Mesendoderm (in vitro differentiated cells): Measurements from ENCODE around the gene CLCF1.

Experiments
- DNase-seq: peaks from one replicate; pipeline ENCODE4 v3.0.0; 2013
- H2AK5ac ChIP-seq: 2 replicates; pipeline ENCODE4 v1.6.1; 2013; ENCODE audit warnings: low read length, inconsistent platforms
- H2BK120ac ChIP-seq: 2 replicates; pipeline ENCODE4 v1.6.1; 2013; ENCODE audit warnings: low read depth, mild to moderate bottlenecking, low read length, moderate library complexity, mixed read lengths
- H2BK15ac ChIP-seq: replicated peaks from 2 replicates; pipeline ENCODE4 v1.6.1; 2013; ENCODE audit warnings: low read depth, mild to moderate bottlenecking, moderate library complexity
- H2BK5ac ChIP-seq: 2 replicates; pipeline ENCODE4 v1.6.1; 2013; ENCODE audit warnings: low read length, inconsistent platforms
- H3K18ac ChIP-seq: 2 replicates; pipeline ENCODE4 v1.6.1; 2013; ENCODE audit warnings: mild to moderate bottlenecking, low read length, mixed read lengths
- H3K23ac ChIP-seq: one replicate; pipeline ENCODE4 v1.6.1; 2013; ENCODE audit warnings: low read length
- H3K27ac ChIP-seq: 2 replicates; pipeline ENCODE4 v1.5.1; 2013; ENCODE audit warnings: low read depth, mild to moderate bottlenecking, inconsistent platforms, low read length, moderate library complexity
- H3K27me3 ChIP-seq: 2 replicates; pipeline ENCODE4 v1.6.1; 2013; ENCODE audit warnings: low read length, control low read depth, mild to moderate bottlenecking, inconsistent platforms; ENCODE audit not compliant: insufficient read depth, poor library complexity
- H3K36me3 ChIP-seq: 2 replicates; pipeline ENCODE4 v1.6.1; 2013; ENCODE audit warnings: low read length, inconsistent platforms; ENCODE audit not compliant: control insufficient read depth, insufficient read depth
- H3K4ac ChIP-seq: one replicate; pipeline ENCODE4 v1.6.1; 2013; ENCODE audit warnings: low read depth, mild to moderate bottlenecking, low read length, moderate library complexity
- H3K4me1 ChIP-seq: 2 replicates; pipeline ENCODE4 v1.6.1; 2013; ENCODE audit warnings: low read depth, low read length, inconsistent platforms; ENCODE audit not compliant: control insufficient read depth
- H3K4me2 ChIP-seq: 2 replicates; pipeline ENCODE4 v1.6.1; 2013; ENCODE audit warnings: low read length
- H3K4me3 ChIP-seq: 2 replicates; pipeline ENCODE4 v1.5.1; 2013; ENCODE audit warnings: mild to moderate bottlenecking, low read length
- H3K56ac ChIP-seq: one replicate; pipeline ENCODE4 v1.6.1; 2013; ENCODE audit warnings: low read length
- H3K79me1 ChIP-seq: 2 replicates; pipeline ENCODE4 v1.6.1; 2013; ENCODE audit warnings: low read length, inconsistent platforms
- H3K79me2 ChIP-seq: 2 replicates; pipeline ENCODE4 v1.6.1; 2013; ENCODE audit warnings: mild to moderate bottlenecking, low read length; ENCODE audit not compliant: control insufficient read depth, insufficient read depth
- H3K9ac ChIP-seq: 2 replicates; pipeline ENCODE4 v1.6.1; 2013; ENCODE audit warnings: low read length, inconsistent platforms
- H4K5ac ChIP-seq: one replicate; pipeline ENCODE4 v1.6.1; 2013; ENCODE audit warnings: low read length
- H4K8ac ChIP-seq: one replicate; pipeline ENCODE4 v1.6.1; 2013; ENCODE audit warnings: low read depth, mild to moderate bottlenecking, control low read depth, low read length, moderate library complexity
- WGBS: extraction: QIAGEN DNeasy Blood & Tissue Kit; methylation state at CpG from one replicate; pipeline ENCODE4 v1.1.7; 2013; ENCODE audit warnings: low lambda C conversion rate, missing lambda C conversion rate; ENCODE audit not compliant: insufficient coverage; ENCODE audit errors: extremely low coverage; 5-methylcytosine and 5-hydroxymethylcytosine counted together

Gene CLCF1

DNA sequence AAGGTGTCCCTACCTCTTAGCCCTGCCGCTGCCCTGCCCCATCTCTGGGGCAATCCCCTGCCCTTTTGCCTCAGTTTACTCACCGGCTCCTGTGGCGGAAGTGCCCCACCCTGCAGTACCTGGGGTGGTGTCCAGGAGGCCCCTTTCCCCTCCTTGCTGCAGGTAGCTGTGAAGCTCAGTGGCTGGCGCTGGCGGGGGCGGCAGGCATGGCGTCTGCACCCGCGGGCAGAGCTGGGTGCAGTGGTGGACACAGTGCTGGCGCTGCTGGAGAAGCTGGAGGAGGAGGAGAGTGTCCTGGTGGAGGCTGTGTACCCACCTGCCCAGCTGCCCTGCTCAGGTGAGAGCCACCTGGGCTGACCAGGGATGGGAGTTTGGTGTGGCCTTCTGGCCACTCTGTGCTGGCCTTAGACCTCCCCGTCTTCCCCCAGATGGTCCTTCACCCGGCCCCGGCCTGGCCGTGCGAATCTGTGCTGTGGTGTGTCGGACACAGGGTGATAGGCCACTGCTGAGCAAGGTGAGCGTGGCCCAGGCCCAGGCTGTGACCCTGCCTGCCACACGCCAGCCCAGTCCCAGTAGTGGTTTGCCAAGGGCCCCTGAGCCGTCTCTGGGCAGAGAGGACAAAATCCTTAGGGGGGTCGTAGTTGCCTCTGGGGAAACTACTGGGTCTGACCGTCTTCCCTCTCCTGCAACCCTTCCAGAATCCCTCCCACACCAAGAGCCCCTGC lies 46.1 kb upstream of the CLCF1 start:
- H3K79me1 ChIP-seq: no peaks in the 10 kb centered on the region
- peak overlapping the region; percentile 95 for H3K56ac ChIP-seq
- no peaks in the 10 kb centered on the region for H3K27me3 ChIP-seq
- H3K4me1 ChIP-seq: no peaks in the 10 kb centered on the region
- no peak overlapping the region for H2AK5ac ChIP-seq
- no peak for DNase-seq
- H2BK15ac ChIP-seq: no peak overlapping the region
- H3K79me2 ChIP-seq: no peaks in the 10 kb centered on the region
- no peak overlapping the region for H3K4ac ChIP-seq
- H2BK120ac ChIP-seq: no peak overlapping the region
- H2BK5ac ChIP-seq: no peak overlapping the region
- no peak overlapping the region for H3K18ac ChIP-seq
- WGBS: no CpG with 5 or more reads among the region's 21 CpGs
- no peak overlapping the region for H3K4me2 ChIP-seq
- no peak overlapping the region for H3K4me3 ChIP-seq
- no peak overlapping the region for H3K9ac ChIP-seq
- no peak overlapping the region for H3K23ac ChIP-seq
- no peak overlapping the region for H3K27ac ChIP-seq
- H3K36me3 ChIP-seq: no peaks in the 10 kb centered on the region
- H4K5ac ChIP-seq: no peak overlapping the region
- no peak overlapping the region for H4K8ac ChIP-seq

DNA sequence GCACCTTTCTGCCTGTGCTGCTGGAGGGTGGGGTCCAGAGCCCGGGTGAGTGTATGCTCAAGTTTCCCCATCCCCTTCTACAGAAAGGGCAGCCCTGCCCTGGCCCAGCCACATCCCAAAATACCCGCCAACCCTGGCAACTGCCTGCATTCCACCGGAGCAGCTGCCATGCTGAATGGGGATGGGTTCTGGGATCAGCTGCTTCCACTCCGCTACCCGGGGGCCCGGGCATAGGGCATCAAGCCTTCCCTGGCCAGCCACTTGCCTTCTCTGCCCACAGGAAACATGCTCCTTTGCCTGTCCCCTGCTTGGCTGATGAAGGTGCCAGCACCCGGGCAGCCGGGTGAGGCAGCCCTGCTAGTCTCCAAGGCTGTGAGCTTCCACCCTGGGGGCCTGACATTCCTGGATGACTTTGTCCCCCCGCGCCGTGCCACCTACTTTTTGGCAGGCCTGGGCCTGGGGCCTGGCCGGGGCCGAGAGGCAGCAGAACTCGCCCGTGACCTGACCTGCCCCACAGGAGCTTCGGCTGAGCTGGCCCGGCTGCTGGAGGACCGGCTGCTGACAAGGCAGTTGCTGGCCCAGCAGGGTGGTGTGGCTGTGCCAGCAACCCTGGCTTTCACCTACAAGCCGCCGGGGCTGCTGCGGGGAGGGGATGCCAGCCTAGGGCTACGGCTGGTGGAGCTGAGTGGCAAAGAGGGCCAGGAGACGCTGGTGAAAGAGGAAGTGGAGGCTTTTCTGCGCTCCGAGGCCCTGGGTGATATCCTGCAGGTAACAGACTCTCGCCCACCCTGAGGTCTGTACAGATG lies 45.3 kb upstream of the CLCF1 start:
- no peak overlapping the region for H3K23ac ChIP-seq
- H3K4me1 ChIP-seq: no peaks in the 10 kb centered on the region
- no peak overlapping the region for H2BK120ac ChIP-seq
- H2BK5ac ChIP-seq: no peak overlapping the region
- H3K9ac ChIP-seq: no peak overlapping the region
- H3K56ac ChIP-seq: no peak overlapping the region
- no peaks in the 10 kb centered on the region for H3K27me3 ChIP-seq
- H3K79me1 ChIP-seq: no peaks in the 10 kb centered on the region
- H2AK5ac ChIP-seq: no peak overlapping the region
- no peak overlapping the region for H3K4me2 ChIP-seq
- no peaks in the 10 kb centered on the region for H3K36me3 ChIP-seq
- no peak overlapping the region for H3K4me3 ChIP-seq
- no peak overlapping the region for H3K27ac ChIP-seq
- no peak overlapping the region for H3K4ac ChIP-seq
- no peak for DNase-seq
- H4K8ac ChIP-seq: no peak overlapping the region
- H3K79me2 ChIP-seq: no peaks in the 10 kb centered on the region
- no peak overlapping the region for H2BK15ac ChIP-seq
- no peak overlapping the region for H3K18ac ChIP-seq
- H4K5ac ChIP-seq: no peak overlapping the region
- WGBS: no CpG with 5 or more reads among the region's 26 CpGs

DNA sequence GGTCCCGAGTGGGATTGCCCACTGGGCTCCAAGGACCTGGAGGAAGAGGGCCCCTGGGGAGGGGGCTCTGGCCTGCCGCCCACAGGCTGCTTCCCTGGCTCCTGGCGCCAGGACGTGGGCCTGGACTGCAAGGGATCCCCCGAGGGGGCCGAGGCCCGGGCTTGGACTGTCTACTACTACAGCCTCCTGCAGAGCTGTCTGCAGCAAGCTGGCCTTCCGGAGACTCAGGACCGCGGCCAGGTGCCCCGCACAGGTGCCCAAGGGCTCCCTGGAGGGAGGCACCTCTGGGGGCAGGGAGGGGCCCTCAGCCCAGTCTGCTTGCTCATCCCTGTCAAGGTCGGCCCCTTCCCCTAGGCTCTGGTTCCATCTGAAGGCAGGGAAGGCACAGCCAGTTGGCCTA lies 44.0 kb upstream of the CLCF1 start:
- Histone ChIP-seq H2AK5ac (no peak overlapping the region), H3K27me3 (no peaks in the 10 kb centered on the region), H3K18ac (no peak overlapping the region), H3K4ac (no peak overlapping the region), H3K79me1 (no peaks in the 10 kb centered on the region), H3K9ac (no peak overlapping the region), H3K36me3 (no peaks in the 10 kb centered on the region), H2BK120ac (no peak overlapping the region), H4K8ac (no peak overlapping the region), H3K4me3 (no peak overlapping the region), H2BK5ac (no peak overlapping the region), H3K27ac (no peak overlapping the region), H3K4me1 (no peaks in the 10 kb centered on the region), H3K23ac (no peak overlapping the region), H4K5ac (no peak overlapping the region), H3K79me2 (no peaks in the 10 kb centered on the region), H2BK15ac (no peak overlapping the region), H3K56ac (no peak overlapping the region), H3K4me2 (no peak overlapping the region)
- no CpG with 5 or more reads among the region's 12 CpGs for WGBS
- no peak for DNase-seq

DNA sequence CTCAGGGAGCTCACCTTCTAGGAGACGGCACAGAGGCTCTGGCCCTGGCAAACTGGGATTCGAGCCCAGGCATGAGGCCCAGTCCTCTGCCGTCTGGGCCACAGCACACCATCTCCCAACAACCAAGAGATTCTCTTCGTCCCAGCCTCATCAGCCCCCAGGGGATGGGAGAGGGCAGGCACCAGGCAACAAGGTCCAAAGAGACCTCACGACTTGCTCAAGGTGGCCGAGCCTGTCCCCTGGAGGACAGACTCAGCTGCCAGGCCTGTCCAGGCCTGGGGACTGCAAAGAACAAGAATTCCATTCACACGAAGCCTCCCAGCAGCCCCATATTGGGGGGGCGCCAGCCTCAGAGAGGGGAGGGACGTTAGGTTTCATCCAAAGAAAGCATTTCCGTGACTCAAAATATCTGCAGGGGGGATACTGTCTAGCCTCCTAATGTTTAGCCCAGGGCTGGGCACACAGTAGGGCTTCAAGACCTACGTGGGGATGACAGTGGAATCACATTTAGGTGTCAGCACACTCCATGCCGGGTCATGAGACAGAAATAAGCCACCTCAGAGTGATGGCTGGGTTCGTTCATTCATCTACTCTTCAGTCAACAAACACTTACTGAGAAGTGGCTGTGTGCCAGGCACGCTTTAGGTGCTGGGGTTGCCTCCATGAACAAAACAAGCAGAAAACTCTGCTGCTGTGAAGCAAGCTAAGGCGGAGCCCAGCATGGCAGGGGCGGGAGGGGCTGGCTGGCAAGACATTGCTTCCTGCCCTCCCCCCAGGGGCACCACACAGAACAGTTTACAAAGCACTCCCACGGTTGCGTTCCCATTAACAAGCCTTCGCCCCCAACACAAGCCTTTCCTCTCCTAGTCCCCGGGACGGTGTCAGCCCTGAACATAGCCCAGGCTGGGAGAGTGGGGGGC lies 43.3 kb upstream of the CLCF1 start:
- H3K79me2 ChIP-seq: no peaks in the 10 kb centered on the region
- H3K23ac ChIP-seq: no peak overlapping the region
- no peaks in the 10 kb centered on the region for H3K4me1 ChIP-seq
- H3K27ac ChIP-seq: no peak overlapping the region
- no CpG with 5 or more reads among the region's 21 CpGs for WGBS
- H4K8ac ChIP-seq: no peak overlapping the region
- no peak overlapping the region for H3K9ac ChIP-seq
- no peaks in the 10 kb centered on the region for H3K79me1 ChIP-seq
- H3K18ac ChIP-seq: no peak overlapping the region
- no peak overlapping the region for H3K4me2 ChIP-seq
- no peak overlapping the region for H3K56ac ChIP-seq
- no peak overlapping the region for H2BK5ac ChIP-seq
- H3K36me3 ChIP-seq: no peaks in the 10 kb centered on the region
- no peak overlapping the region for H4K5ac ChIP-seq
- no peak overlapping the region for H2BK120ac ChIP-seq
- peak; percentile 28 for DNase-seq
- H3K4ac ChIP-seq: no peak overlapping the region
- no peak overlapping the region for H2AK5ac ChIP-seq
- no peak overlapping the region for H3K4me3 ChIP-seq
- no peak overlapping the region for H2BK15ac ChIP-seq
- no peaks in the 10 kb centered on the region for H3K27me3 ChIP-seq

DNA sequence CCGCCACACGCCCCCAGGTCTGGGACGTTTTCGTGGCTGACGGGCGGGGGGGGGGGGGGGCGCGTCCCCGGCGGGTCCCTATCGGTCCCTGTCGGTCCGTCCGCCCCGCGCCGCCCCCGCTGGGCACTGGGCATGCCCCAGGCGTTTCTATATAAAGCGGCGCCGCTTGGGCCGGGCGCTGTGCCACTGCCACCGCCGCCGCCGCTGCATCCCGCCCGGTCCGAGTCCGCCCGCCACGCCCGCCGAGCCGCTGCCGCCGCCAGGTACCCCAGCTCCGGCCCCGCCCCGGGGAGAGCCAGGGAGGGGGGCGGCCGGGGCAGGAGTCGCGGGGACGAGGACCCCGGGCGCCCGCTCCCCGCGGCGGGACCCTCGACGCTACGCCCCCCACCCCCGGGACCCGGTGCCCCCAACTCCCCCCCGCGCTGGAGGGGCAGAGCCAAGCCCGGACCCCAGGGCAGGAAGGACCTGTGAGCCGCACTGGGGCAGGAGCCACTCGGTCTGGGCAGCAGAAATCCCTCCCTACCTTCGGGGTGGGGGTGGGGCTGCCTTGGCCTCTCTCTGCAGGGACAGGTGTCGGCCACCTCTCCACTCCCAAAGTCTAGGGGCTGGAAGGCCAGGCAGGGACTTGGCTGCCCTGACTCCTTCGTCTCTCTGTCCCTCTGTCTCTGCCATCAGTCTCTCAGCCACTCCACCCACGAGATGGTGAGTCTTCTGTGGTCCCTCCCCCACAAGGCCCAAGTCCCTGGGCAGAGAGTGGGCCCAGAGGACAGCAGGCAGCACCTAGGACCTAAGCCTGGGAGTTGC lies 42.3 kb upstream of the CLCF1 start, which contains the start of gene CARNS1:
Gene CARNS1, plus strand, starts transcription at position 178 of the 804 bp plus-strand sequence. Its CDS starts 522 bp downstream, at position 700.
- no CpG with 5 or more reads among the region's 67 CpGs for WGBS
- Histone ChIP-seq H3K27me3 (no peaks in the 10 kb centered on the region), H3K4me3 (no peak within 1 kb of the TSS)

More for the DNA sequence above, 42.3 kb upstream of the CLCF1 start, which contains the start of gene CARNS1:
- Histone ChIP-seq H4K8ac (no peak within 1 kb of the TSS), H3K4me1 (no peaks in the 10 kb centered on the region), H2BK120ac (no peak within 1 kb of the TSS), H3K27ac (no peak within 1 kb of the TSS), H2BK15ac (no peak within 1 kb of the TSS), H3K18ac (peak within 1 kb of the TSS; percentile 52), H3K4me2 (peak within 1 kb of the TSS; percentile 28), H2BK5ac (no peak within 1 kb of the TSS), H3K79me2 (no peaks in the 10 kb centered on the region), H3K9ac (peak within 1 kb of the TSS; percentile 32), H3K79me1 (no peaks in the 10 kb centered on the region), H3K4ac (no peak within 1 kb of the TSS), H3K56ac (peak within 1 kb of the TSS; percentile 45), H4K5ac (no peak within 1 kb of the TSS), H2AK5ac (no peak within 1 kb of the TSS), H3K23ac (no peak within 1 kb of the TSS), H3K36me3 (no peaks in the 10 kb centered on the region)
- peak; percentile 45 for DNase-seq
